ENCODE measurements around the gene SMIM24. TPM values are rescaled to one million over a fixed set of nuclear protein-coding genes. Genes with fewer than 3 reads are reported as not detected.

The SMIM24 gene
- total RNA-seq, 1 experiment from 2014 or later = 1.9 TPM

GRCh38 chr19:3507371-3508120 lies 27.2 kb upstream of the SMIM24 start:
- Mint-ChIP-seq H3K27me3 (ENCODE audit: low read depth) (no peaks in the 10 kb centered on the region), H3K36me3 (ENCODE audit: insufficient read depth in 1 of 3, low read depth in 3 of 3) (peaks cover 10 to 34% (median 19%) of the 10 kb centered on the region in 3 experiments; a peak in 6 of 7 replicates), H3K4me1 (peaks cover 16 to 40% of the 10 kb centered on the region in 2 experiments), H3K4me3 (peak overlapping the region; percentile 79 to 93), H3K9me3 (no peaks in the 10 kb centered on the region; a peak in 1 of 5 replicates), H3K27ac (peak overlapping the region in 2 of 3 experiments; percentile 40 to 87; a peak in 4 of 7 replicates)
- Histone ChIP-seq H2BK12ac (ENCODE audit: insufficient read length, low read depth, low read length) (no peak overlapping the region), H3K27me3 (ENCODE audit: insufficient read depth, low read length) (no peaks in the 10 kb centered on the region), H2AFZ (ENCODE audit: low read length) (no peak overlapping the region), H3K9ac (ENCODE audit: extremely low read depth, insufficient read length, low read length) (peak overlapping the region; percentile 17), H2AK5ac (ENCODE audit: insufficient read length, low read length) (no peak overlapping the region), H3K79me1 (ENCODE audit: insufficient read depth, low read depth, low read length, poor library complexity, severe bottlenecking) (no peaks in the 10 kb centered on the region), H3K9me3 (ENCODE audit: control insufficient read depth, low read depth, low read length) (no peaks in the 10 kb centered on the region), H2BK15ac (ENCODE audit: low read depth, low read length) (no peak overlapping the region), H4K5ac (ENCODE audit: insufficient read length, low read depth, low read length) (no peak overlapping the region), H3K4ac (ENCODE audit: low read depth, low read length) (no peak overlapping the region), H3K4me1 (ENCODE audit: insufficient read depth, low read length) (no peaks in the 10 kb centered on the region), H4K8ac (replicated peaks; ENCODE audit: insufficient read length, low read depth, low read length) (no peak overlapping the region), H2BK20ac (ENCODE audit: low read depth, low read length, poor library complexity, severe bottlenecking) (no peak overlapping the region), H4K91ac (ENCODE audit: insufficient read length, low read depth, low read length) (no peak overlapping the region), H2BK5ac (ENCODE audit: insufficient read length, low read length) (no peak overlapping the region), H3K4me2 (ENCODE audit: insufficient read depth, insufficient read length, low read length) (peak overlapping the region; percentile 86), H3K23me2 (ENCODE audit: insufficient read length, low read depth, low read length, poor library complexity, severe bottlenecking) (peaks cover 15% of the 10 kb centered on the region), H3T11ph (ENCODE audit: low read length) (no peak overlapping the region), H3K14ac (ENCODE audit: insufficient read depth, low read length) (no peak overlapping the region; the same call in 1 of the 2 replicates), H3K27ac (ENCODE audit: insufficient read length, low read depth, low read length) (no peak overlapping the region), H3K56ac (ENCODE audit: insufficient read length, low read depth, low read length) (no peak overlapping the region), H2BK120ac (ENCODE audit: low read depth, low read length, poor library complexity, severe bottlenecking) (no peak overlapping the region), H3K18ac (ENCODE audit: insufficient read length, low read depth, low read length) (no peak overlapping the region), H3K23ac (ENCODE audit: insufficient read length, low read depth, low read length) (no peak overlapping the region), H3K79me2 (ENCODE audit: insufficient read depth, low read length) (peaks cover 3% of the 10 kb centered on the region; the same call in 1 of the 2 replicates), H4K20me1 (ENCODE audit: control insufficient read depth, insufficient read depth, insufficient read length) (no peaks in the 10 kb centered on the region)
- peak; percentile 79 for DNase-seq
- WGBS (ENCODE audit: extremely low coverage, insufficient read length, low lambda C conversion rate) = no CpG with 5 or more reads among the region's 31 CpGs
- no peak for TF ChIP-seq CTCF (conservative IDR thresholded peaks at IDR 0.05)

Data from H9 (cell line).